Measurements from ENCODE around the gene PIP4K2A. TPM values are rescaled to one million over a fixed set of nuclear protein-coding genes. Genes with fewer than 3 reads are reported as not detected.
"Not testable (repeated sequence)": the region's sequence is repeated elsewhere in the genome, so short reads cannot be mapped to it uniquely, and the experiment has no call there.

PIP4K2A gene
- total RNA-seq, 1 donor from 2014 or later, result 44.1 TPM

DNA sequence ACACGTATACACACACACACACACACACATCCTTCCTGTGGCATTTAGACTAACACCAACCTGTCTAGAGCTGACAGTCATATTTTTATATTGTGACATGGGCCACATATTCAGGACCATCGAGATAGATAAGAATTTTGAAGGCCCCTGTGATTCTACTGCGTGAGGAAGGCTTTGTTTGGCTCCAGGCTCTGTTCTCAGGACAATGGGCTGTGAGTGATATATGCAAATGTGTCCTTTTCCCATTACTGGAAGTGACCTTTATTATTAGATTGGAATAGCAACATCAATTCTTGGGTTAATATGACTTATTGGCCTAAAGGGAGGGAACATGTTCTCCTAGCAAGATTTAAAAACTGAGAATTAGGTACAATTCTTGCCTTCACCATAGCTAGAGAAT lies 213.0 kb downstream of the PIP4K2A start:
- H3K4me1 Mint-ChIP-seq (ENCODE audit: low read depth), result peaks cover 8% of the 10 kb centered on the region
- H3K27ac Mint-ChIP-seq (ENCODE audit: unreplicated experiment), result no peak overlapping the region
- H3K27me3 Mint-ChIP-seq (ENCODE audit: low read depth), result peaks cover 11% of the 10 kb centered on the region
- TF ChIP-seq, protein P1, sequence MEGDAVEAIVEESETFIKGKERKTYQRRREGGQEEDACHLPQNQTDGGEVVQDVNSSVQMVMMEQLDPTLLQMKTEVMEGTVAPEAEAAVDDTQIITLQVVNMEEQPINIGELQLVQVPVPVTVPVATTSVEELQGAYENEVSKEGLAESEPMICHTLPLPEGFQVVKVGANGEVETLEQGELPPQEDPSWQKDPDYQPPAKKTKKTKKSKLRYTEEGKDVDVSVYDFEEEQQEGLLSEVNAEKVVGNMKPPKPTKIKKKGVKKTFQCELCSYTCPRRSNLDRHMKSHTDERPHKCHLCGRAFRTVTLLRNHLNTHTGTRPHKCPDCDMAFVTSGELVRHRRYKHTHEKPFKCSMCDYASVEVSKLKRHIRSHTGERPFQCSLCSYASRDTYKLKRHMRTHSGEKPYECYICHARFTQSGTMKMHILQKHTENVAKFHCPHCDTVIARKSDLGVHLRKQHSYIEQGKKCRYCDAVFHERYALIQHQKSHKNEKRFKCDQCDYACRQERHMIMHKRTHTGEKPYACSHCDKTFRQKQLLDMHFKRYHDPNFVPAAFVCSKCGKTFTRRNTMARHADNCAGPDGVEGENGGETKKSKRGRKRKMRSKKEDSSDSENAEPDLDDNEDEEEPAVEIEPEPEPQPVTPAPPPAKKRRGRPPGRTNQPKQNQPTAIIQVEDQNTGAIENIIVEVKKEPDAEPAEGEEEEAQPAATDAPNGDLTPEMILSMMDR (IDR thresholded peaks at IDR 0.05), result no peak
- no peak overlapping the region for H3K4me3 Mint-ChIP-seq (ENCODE audit: unreplicated experiment)
- H3K36me3 Mint-ChIP-seq (ENCODE audit: low read depth), result peaks cover 2% of the 10 kb centered on the region
- H3K9me3 Mint-ChIP-seq (ENCODE audit: low read depth), result no peaks in the 10 kb centered on the region
- DNase-seq (ENCODE audit: low spot score), result no peak

DNA sequence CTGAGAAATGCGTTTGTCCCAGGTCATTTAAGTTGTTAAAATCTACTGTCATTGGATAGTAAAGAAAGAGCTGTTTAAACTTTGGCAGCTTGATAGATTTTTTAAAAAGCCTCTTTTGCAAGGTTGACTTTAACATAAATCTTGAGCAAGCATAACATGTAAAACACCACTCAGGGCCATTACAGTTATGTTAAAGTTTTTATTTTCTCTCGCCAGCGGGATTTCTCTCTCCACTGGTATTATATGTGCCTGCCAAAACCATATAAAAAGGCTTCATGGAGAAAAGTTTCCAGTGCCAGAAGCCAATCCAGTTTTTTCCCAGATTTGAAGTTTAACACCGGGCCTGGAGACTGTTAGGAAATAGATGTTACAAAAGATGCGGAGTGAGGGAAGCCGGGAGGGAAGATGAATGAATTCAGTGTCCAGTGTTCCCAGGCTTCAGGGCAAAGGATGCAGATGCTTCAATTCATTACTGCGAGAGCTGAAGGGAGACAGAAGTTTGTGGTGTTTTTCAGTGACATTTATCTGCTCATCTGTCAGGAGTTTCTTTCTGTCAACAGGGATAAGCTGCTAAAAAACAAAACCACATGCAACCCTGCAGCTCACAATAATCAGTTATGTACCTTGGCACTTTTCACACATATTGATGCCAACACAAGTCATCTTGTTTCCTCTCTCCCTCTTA lies 213.6 kb downstream of the PIP4K2A start:
- Mint-ChIP-seq H3K36me3 (ENCODE audit: low read depth) (peaks cover 2% of the 10 kb centered on the region), H3K27me3 (ENCODE audit: low read depth) (peaks cover 11% of the 10 kb centered on the region), H3K4me1 (ENCODE audit: low read depth) (peaks cover 8% of the 10 kb centered on the region), H3K4me3 (ENCODE audit: unreplicated experiment) (no peak overlapping the region), H3K27ac (ENCODE audit: unreplicated experiment) (no peak overlapping the region), H3K9me3 (ENCODE audit: low read depth) (no peaks in the 10 kb centered on the region)
- DNase-seq (ENCODE audit: low spot score), result no peak
- TF ChIP-seq, protein P1 (IDR thresholded peaks at IDR 0.05), result no peak

DNA sequence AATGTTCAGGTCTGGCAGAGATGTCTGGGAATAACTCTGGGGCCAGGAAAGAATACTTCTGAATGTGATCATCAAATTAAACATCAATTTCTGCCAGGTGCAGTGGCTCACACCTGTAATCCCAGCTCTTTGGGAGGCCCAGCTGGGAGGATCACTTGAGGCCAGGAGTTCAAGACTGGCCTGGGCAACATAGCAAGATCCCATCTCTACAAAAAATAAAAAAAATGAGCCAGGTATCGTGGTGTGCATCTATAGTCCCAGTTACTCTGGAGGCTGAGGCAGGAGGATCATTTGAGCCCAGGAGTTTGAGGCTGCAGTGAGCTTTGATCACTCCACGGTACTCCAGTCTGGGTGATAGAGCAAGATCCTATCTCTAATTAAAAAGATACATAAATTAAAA lies 214.4 kb downstream of the PIP4K2A start:
- not testable (repeated sequence) for H3K36me3 Mint-ChIP-seq (ENCODE audit: low read depth); H3K27ac Mint-ChIP-seq (ENCODE audit: unreplicated experiment); H3K4me1 Mint-ChIP-seq (ENCODE audit: low read depth); H3K4me3 Mint-ChIP-seq (ENCODE audit: unreplicated experiment); H3K9me3 Mint-ChIP-seq (ENCODE audit: low read depth); DNase-seq (ENCODE audit: low spot score)
- H3K27me3 Mint-ChIP-seq (ENCODE audit: low read depth), result peaks cover 12% of the 10 kb centered on the region

DNA sequence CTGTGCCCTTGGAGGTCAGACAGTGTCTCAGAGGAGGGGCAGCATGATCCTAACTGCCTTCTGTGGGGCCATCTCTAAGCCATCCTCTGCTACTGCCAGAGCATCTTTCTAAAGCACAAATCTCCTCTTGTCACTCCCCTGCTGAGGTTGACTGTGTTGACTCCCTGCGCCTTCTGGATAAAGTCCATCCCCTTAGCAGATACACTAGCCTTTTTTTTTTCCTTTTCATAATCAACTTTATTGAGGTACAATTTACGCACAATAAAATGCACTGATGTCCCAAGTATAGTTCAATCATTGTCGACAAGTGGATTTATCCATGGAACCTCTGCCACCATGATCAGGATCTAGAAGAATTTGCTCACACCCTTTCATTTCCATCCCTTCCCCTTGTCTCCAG lies 219.0 kb downstream of the PIP4K2A start:
- TF ChIP-seq, protein P1 (IDR thresholded peaks at IDR 0.05), result no peak
- H3K4me1 Mint-ChIP-seq (ENCODE audit: low read depth), result no peaks in the 10 kb centered on the region
- H3K9me3 Mint-ChIP-seq (ENCODE audit: low read depth), result no peaks in the 10 kb centered on the region
- H3K27ac Mint-ChIP-seq (ENCODE audit: unreplicated experiment), result no peak overlapping the region
- H3K4me3 Mint-ChIP-seq (ENCODE audit: unreplicated experiment), result no peak overlapping the region
- peaks cover 4% of the 10 kb centered on the region for H3K36me3 Mint-ChIP-seq (ENCODE audit: low read depth)
- DNase-seq (ENCODE audit: low spot score), result no peak
- peaks cover 12% of the 10 kb centered on the region for H3K27me3 Mint-ChIP-seq (ENCODE audit: low read depth)

DNA sequence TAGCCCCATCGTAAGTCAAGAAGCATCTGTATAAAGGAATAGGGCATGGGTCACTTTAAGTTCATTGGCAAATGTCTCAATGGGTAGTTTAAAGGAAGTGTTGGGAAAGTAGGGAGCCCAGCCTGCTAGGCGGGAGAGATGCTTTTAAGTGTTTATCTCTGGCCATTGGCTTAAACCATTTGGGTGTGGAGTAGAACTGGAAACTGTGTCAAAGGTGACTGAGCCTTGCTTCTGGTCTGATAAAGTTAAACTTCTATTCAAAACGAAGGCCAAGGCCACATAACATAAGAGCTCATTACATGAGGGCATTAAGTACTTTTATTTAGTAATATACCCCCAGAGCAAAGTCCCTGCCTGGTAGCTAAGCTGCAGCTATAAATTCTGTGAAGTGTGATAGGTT lies 220.4 kb downstream of the PIP4K2A start:
- Mint-ChIP-seq H3K27me3 (ENCODE audit: low read depth) (peaks cover 9% of the 10 kb centered on the region), H3K27ac (ENCODE audit: unreplicated experiment) (no peak overlapping the region), H3K36me3 (ENCODE audit: low read depth) (peaks cover 2% of the 10 kb centered on the region), H3K4me3 (ENCODE audit: unreplicated experiment) (no peak overlapping the region), H3K9me3 (ENCODE audit: low read depth) (no peaks in the 10 kb centered on the region), H3K4me1 (ENCODE audit: low read depth) (peaks cover 5% of the 10 kb centered on the region)
- DNase-seq (ENCODE audit: low spot score), result no peak
- TF ChIP-seq, protein P1 (IDR thresholded peaks at IDR 0.05), result no peak

Measured in chondrocyte (in vitro differentiated cells).